Measurements from ENCODE around the gene MVB12B. TPM values are rescaled to one million over a fixed set of nuclear protein-coding genes. Genes with fewer than 3 reads are reported as not detected.

Gene MVB12B
- total RNA-seq, 1 donor from 2014 or later: 20.2 TPM

- TF ChIP-seq CTCF (IDR thresholded peaks at IDR 0.05): no peak
- H3K27me3 Mint-ChIP-seq (ENCODE audit: unreplicated experiment): no peaks in the 10 kb centered on the region
- H3K4me1 Mint-ChIP-seq (ENCODE audit: unreplicated experiment): peaks cover 9% of the 10 kb centered on the region
- peaks cover 25% of the 10 kb centered on the region for H3K36me3 Mint-ChIP-seq (ENCODE audit: unreplicated experiment)
- no peak for DNase-seq (ENCODE audit: extremely low spot score, unreplicated experiment)
- no peak overlapping the region for H3K4me3 Mint-ChIP-seq (ENCODE audit: unreplicated experiment)
- no peaks in the 10 kb centered on the region for H3K9me3 Mint-ChIP-seq (ENCODE audit: unreplicated experiment)
- H3K27ac Mint-ChIP-seq (ENCODE audit: unreplicated experiment): no peak overlapping the region
Measured at GRCh38 chr9:126395439-126396212, 69.0 kb downstream of the MVB12B start.

DNA sequence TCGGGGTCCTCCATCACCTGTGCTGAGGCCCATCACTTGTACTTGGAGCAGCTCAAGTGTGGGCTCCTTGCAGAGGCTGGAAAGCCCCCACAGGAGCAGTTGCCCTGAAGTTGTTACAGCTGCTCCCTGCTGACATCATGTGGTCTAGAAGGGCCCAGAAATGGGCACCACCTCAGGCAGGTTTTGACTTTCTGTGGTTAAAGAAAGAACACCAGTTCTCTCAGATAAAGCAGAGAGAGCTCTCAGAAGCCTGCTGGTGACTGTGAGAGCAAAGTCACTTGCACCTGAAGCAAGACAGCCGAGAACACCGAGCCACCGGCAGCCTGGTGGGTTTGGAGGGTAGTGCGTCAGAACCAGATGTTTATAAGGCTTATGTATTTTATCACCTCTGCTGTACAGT is 70.4 kb downstream of the MVB12B start:
- DNase-seq (ENCODE audit: extremely low spot score, unreplicated experiment): no peak
- Mint-ChIP-seq H3K4me1 (ENCODE audit: unreplicated experiment) (peaks cover 9% of the 10 kb centered on the region), H3K4me3 (ENCODE audit: unreplicated experiment) (no peak overlapping the region), H3K9me3 (ENCODE audit: unreplicated experiment) (no peaks in the 10 kb centered on the region), H3K36me3 (ENCODE audit: unreplicated experiment) (peaks cover 28% of the 10 kb centered on the region), H3K27me3 (ENCODE audit: unreplicated experiment) (no peaks in the 10 kb centered on the region), H3K27ac (ENCODE audit: unreplicated experiment) (no peak overlapping the region)
- TF ChIP-seq CTCF (IDR thresholded peaks at IDR 0.05): peak; percentile 9

GRCh38 chr9:126398403-126399058 is 71.9 kb downstream of the MVB12B start:
- peak; percentile 93 for DNase-seq (ENCODE audit: extremely low spot score, unreplicated experiment)
- Mint-ChIP-seq H3K4me3 (ENCODE audit: unreplicated experiment) (no peak overlapping the region), H3K27me3 (ENCODE audit: unreplicated experiment) (no peaks in the 10 kb centered on the region), H3K27ac (ENCODE audit: unreplicated experiment) (no peak overlapping the region), H3K4me1 (ENCODE audit: unreplicated experiment) (peaks cover 9% of the 10 kb centered on the region), H3K36me3 (ENCODE audit: unreplicated experiment) (peaks cover 19% of the 10 kb centered on the region), H3K9me3 (ENCODE audit: unreplicated experiment) (no peaks in the 10 kb centered on the region)
- TF ChIP-seq CTCF (IDR thresholded peaks at IDR 0.05): peak; percentile 99

DNA sequence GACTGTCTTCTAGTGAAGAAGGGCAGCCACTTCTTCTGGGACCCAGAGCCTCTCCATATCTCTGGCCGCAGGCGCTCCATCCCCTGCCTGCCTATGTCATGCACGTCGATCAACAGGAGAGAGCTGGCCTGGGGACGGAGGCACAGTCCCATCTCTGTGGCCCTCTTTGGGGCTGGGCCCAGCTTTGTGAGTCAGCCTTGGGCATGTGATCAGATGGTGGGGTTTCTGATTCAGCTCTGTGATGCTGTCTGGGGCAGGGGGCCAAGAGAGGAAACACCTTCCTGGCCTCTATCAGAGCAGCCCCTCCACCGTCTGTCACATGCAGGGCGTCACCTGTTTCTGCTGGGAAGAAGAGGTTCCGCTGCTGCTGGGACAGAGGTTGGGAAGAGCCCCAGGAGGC is 72.6 kb downstream of the MVB12B start:
- peaks cover 18% of the 10 kb centered on the region for H3K36me3 Mint-ChIP-seq (ENCODE audit: unreplicated experiment)
- DNase-seq (ENCODE audit: extremely low spot score, unreplicated experiment): no peak
- no peak for TF ChIP-seq CTCF (IDR thresholded peaks at IDR 0.05)
- H3K4me1 Mint-ChIP-seq (ENCODE audit: unreplicated experiment): peaks cover 9% of the 10 kb centered on the region
- H3K4me3 Mint-ChIP-seq (ENCODE audit: unreplicated experiment): no peak overlapping the region
- H3K9me3 Mint-ChIP-seq (ENCODE audit: unreplicated experiment): no peaks in the 10 kb centered on the region
- H3K27me3 Mint-ChIP-seq (ENCODE audit: unreplicated experiment): no peaks in the 10 kb centered on the region
- H3K27ac Mint-ChIP-seq (ENCODE audit: unreplicated experiment): no peak overlapping the region

GRCh38 chr9:126399789-126400188 is 73.2 kb downstream of the MVB12B start:
- no peak for DNase-seq (ENCODE audit: extremely low spot score, unreplicated experiment)
- Mint-ChIP-seq H3K9me3 (ENCODE audit: unreplicated experiment) (no peaks in the 10 kb centered on the region), H3K4me1 (ENCODE audit: unreplicated experiment) (peaks cover 8% of the 10 kb centered on the region), H3K27ac (ENCODE audit: unreplicated experiment) (no peak overlapping the region), H3K4me3 (ENCODE audit: unreplicated experiment) (no peak overlapping the region), H3K27me3 (ENCODE audit: unreplicated experiment) (no peaks in the 10 kb centered on the region), H3K36me3 (ENCODE audit: unreplicated experiment) (peaks cover 13% of the 10 kb centered on the region)
- TF ChIP-seq CTCF (IDR thresholded peaks at IDR 0.05): no peak

Data from osteocyte (in vitro differentiated cells).